H1 (cell line): ENCODE measurements around the gene LPP. TPM values are rescaled to one million over a fixed set of nuclear protein-coding genes. Genes with fewer than 3 reads are reported as not detected.

Experiments used
- CTCF ChIA-PET: fragments of 300-600 bp; sonication (Branson Sonifier 250); formaldehyde crosslinking; loops from one replicate; lab custom pipeline; 2021; ENCODE audit not compliant: partially characterized antibody; lab: Charles Lee
- POLR2A ChIA-PET: fragments of 300-600 bp; sonication (Branson Sonifier 250); formaldehyde crosslinking; loops from one replicate; lab custom pipeline; 2021; ENCODE audit warnings: inconsistent platforms; ENCODE audit not compliant: partially characterized antibody; lab: Charles Lee
- DNase-seq, 2 experiments: peaks; one replicate each; pipeline versions ENCODE4 v3.0.0 to v3.0.0-alpha.2; 2010 to 2022; ENCODE audit warnings: low spot score in 2 of 2, low read depth in 1 of 2, mixed read lengths in 1 of 2
- FAIRE-seq: peaks from 2 replicates; lab custom pipeline; 2011; peaks lifted over from hg19 to GRCh38; lab: Jason Lieb, UNC
- H2AFZ ChIP-seq: 2 replicates; pipeline ENCODE4 v1.8.1; 2012; ENCODE audit warnings: low read length, inconsistent platforms
- H2AK5ac ChIP-seq: 2 replicates; pipeline ENCODE4 v1.6.1; 2013; ENCODE audit warnings: low read depth, low read length
- H2BK120ac ChIP-seq: replicated peaks from 2 replicates; pipeline ENCODE3; 2013; ENCODE audit warnings: low read depth, low read length, inconsistent platforms
- H2BK12ac ChIP-seq: 2 replicates; pipeline ENCODE4 v1.6.1; 2013; ENCODE audit warnings: low read depth, low read length
- H2BK15ac ChIP-seq: 2 replicates; pipeline ENCODE4 v1.6.1; 2013; ENCODE audit warnings: low read length
- H2BK20ac ChIP-seq: 2 replicates; pipeline ENCODE4 v1.6.1; 2013; ENCODE audit warnings: low read length
- H2BK5ac ChIP-seq: 2 replicates; pipeline ENCODE4 v1.6.1; 2013; ENCODE audit warnings: low read depth, low read length
- H3K14ac ChIP-seq: 2 replicates; pipeline ENCODE4 v1.6.1; 2013; ENCODE audit warnings: inconsistent platforms; ENCODE audit not compliant: insufficient read length
- H3K18ac ChIP-seq: 2 replicates; pipeline ENCODE4 v1.6.1; 2013; ENCODE audit warnings: low read length; ENCODE audit errors: extremely low read depth
- H3K23ac ChIP-seq: 2 replicates; pipeline ENCODE4 v1.6.1; 2013; ENCODE audit warnings: inconsistent platforms; ENCODE audit not compliant: insufficient read length
- H3K23me2 ChIP-seq: 2 replicates; pipeline ENCODE4 v1.6.1; 2013; ENCODE audit warnings: low read depth, low read length
- H3K27ac ChIP-seq: 2 replicates; pipeline ENCODE4 v1.6.1; 2011; ENCODE audit warnings: low read depth, low read length, inconsistent platforms
- H3K27me3 ChIP-seq, 4 experiments: replicated peaks in 1 of 4; 1 replicate in 1 of 4; 2 replicates in 3 of 4; pipeline versions ENCODE4 v1.6.1 to v1.8.1; 2011 to 2013; ENCODE audit warnings: low read length in 3 of 4, mild to moderate bottlenecking in 3 of 4, inconsistent platforms in 2 of 4, mixed read lengths in 2 of 4, moderate library complexity in 1 of 4; ENCODE audit not compliant: control insufficient read depth in 3 of 4, insufficient read depth in 3 of 4; ENCODE audit errors: extremely low read depth in 1 of 4
- H3K36me3 ChIP-seq, 4 experiments: 2 replicates each; pipeline versions ENCODE4 v1.6.1 to v1.8.1; 2011 to 2013; ENCODE audit warnings: mild to moderate bottlenecking in 4 of 4, low read length in 3 of 4, moderate library complexity in 2 of 4, control low read depth in 1 of 4, inconsistent platforms in 1 of 4; ENCODE audit not compliant: insufficient read depth in 4 of 4, control insufficient read depth in 2 of 4
- H3K4ac ChIP-seq: replicated peaks from 2 replicates; pipeline ENCODE3; 2013; ENCODE audit warnings: low read length, low read depth, mixed read lengths, inconsistent platforms; ENCODE audit not compliant: insufficient read length
- H3K4me1 ChIP-seq, 4 experiments: replicated peaks in 1 of 4; 1 replicate in 1 of 4; 2 replicates in 3 of 4; pipeline versions ENCODE4 v1.6.1 to v1.8.1; 2011 to 2013; ENCODE audit warnings: low read length in 3 of 4, inconsistent platforms in 2 of 4, mixed read lengths in 1 of 4; ENCODE audit not compliant: insufficient read depth in 4 of 4, control insufficient read depth in 3 of 4
- H3K4me2 ChIP-seq, 2 experiments: 2 replicates each; pipeline versions ENCODE4 v1.6.1 to v1.8.1; 2011 to 2013; ENCODE audit warnings: low read depth in 2 of 2, low read length in 2 of 2, control low read depth in 1 of 2, inconsistent platforms in 1 of 2, mild to moderate bottlenecking in 1 of 2; ENCODE audit not compliant: insufficient read depth in 1 of 2
- H3K4me3 ChIP-seq, 4 experiments: fragments of 200-600, 300-600 bp in 1 of 4; sonication (generic), shearing (Covaris generic), sonication (Bioruptor Twin) in 1 of 4; 2 replicates each; pipeline versions ENCODE4 v1.5.1 to v1.8.1; 2011 to 2016; ENCODE audit warnings: low read length in 4 of 4, low read depth in 3 of 4, control low read depth in 2 of 4, inconsistent platforms in 2 of 4, mild to moderate bottlenecking in 2 of 4, mixed read lengths in 1 of 4, moderate library complexity in 1 of 4; ENCODE audit not compliant: insufficient read depth in 2 of 4; ENCODE audit errors: extremely low read depth in 1 of 4
- H3K56ac ChIP-seq: replicated peaks from 2 replicates; pipeline ENCODE3; 2013; ENCODE audit warnings: low read depth, mild to moderate bottlenecking, mixed read lengths, low read length, inconsistent platforms; ENCODE audit not compliant: insufficient read length
- H3K79me1 ChIP-seq: 2 replicates; pipeline ENCODE4 v1.6.1; 2013; ENCODE audit warnings: low read depth, low read length, control low read depth
- H3K79me2 ChIP-seq, 2 experiments: 2 replicates each; pipeline versions ENCODE4 v1.6.1 to v1.8.1; 2012 to 2013; ENCODE audit warnings: low read length in 2 of 2, mild to moderate bottlenecking in 2 of 2, inconsistent platforms in 1 of 2; ENCODE audit not compliant: insufficient read depth in 2 of 2, control insufficient read depth in 1 of 2
- H3K9ac ChIP-seq, 4 experiments: replicated peaks in 1 of 4; 1 replicate in 1 of 4; 2 replicates in 3 of 4; pipeline versions ENCODE4 v1.6.1 to v1.8.1; 2011 to 2013; ENCODE audit warnings: low read depth in 3 of 4, low read length in 3 of 4, control low read depth in 2 of 4, mild to moderate bottlenecking in 2 of 4, moderate library complexity in 2 of 4, inconsistent platforms in 1 of 4; ENCODE audit errors: extremely low read depth in 1 of 4
- H3K9me3 ChIP-seq, 2 experiments: 2 replicates each; pipeline versions ENCODE4 v1.6.1 to v1.8.1; 2012 to 2013; ENCODE audit warnings: mild to moderate bottlenecking in 2 of 2, moderate library complexity in 2 of 2, control low read depth in 1 of 2, inconsistent platforms in 1 of 2, low read depth in 1 of 2, low read length in 1 of 2, mixed read lengths in 1 of 2; ENCODE audit not compliant: insufficient read depth in 2 of 2
- H4K20me1 ChIP-seq, 2 experiments: replicated peaks in 1 of 2; 2 replicates each; pipeline versions ENCODE3 to v1.8.1; 2011 to 2013; ENCODE audit warnings: inconsistent platforms in 2 of 2, low read length in 2 of 2, mild to moderate bottlenecking in 1 of 2; ENCODE audit not compliant: insufficient read depth in 2 of 2, control insufficient read depth in 1 of 2
- H4K5ac ChIP-seq: 2 replicates; pipeline ENCODE4 v1.6.1; 2013; ENCODE audit warnings: low read length, low read depth, mixed read lengths, inconsistent platforms; ENCODE audit not compliant: insufficient read length
- H4K8ac ChIP-seq: 2 replicates; pipeline ENCODE4 v1.8.0; 2013; ENCODE audit warnings: mild to moderate bottlenecking, moderate library complexity, low read length, inconsistent platforms; ENCODE audit not compliant: insufficient read depth; ENCODE audit errors: extremely low read depth
- H4K91ac ChIP-seq: replicated peaks from 2 replicates; pipeline ENCODE3; 2013; ENCODE audit warnings: low read length, mixed read lengths, inconsistent platforms; ENCODE audit not compliant: insufficient read length
- POU5F1 ChIP-seq: IDR thresholded peaks from 2 replicates; pipeline ENCODE4 v1.6.1; 2011; ENCODE audit warnings: low read depth, mild to moderate bottlenecking, low read length, moderate library complexity
- RBBP5 ChIP-seq: IDR thresholded peaks from 2 replicates; pipeline ENCODE4 v1.7.1; 2012; ENCODE audit warnings: low read depth, mild to moderate bottlenecking, inconsistent platforms, low read length, moderate library complexity, borderline replicate concordance
- YY1 ChIP-seq: IDR thresholded peaks from 2 replicates; pipeline ENCODE4 v1.6.1; 2011; ENCODE audit warnings: low read depth, mild to moderate bottlenecking, low read length
- polyA plus RNA-seq, 7 experiments: library from polyadenylated mRNA; depleted of rRNA in 3 of 7; stranded (reverse) in 5 of 7; unstranded in 2 of 7; fragments of >200 nt in 5 of 7; fragments of 200-250 nt in 2 of 7; gene quantifications; 1 replicate in 5 of 7; 2 replicates in 1 of 7; 4 replicates in 1 of 7; pipeline versions ENCODE4 v1.2.1 to v1.2.3, GENCODE V29; 2011 to 2013; ENCODE audit warnings: missing spikeins in 2 of 7, mixed read lengths in 2 of 7
- total RNA-seq: library from RNA; stranded (reverse); fragmentation: NEBNext Ultra II Directional; extraction: Animal tissue kit (Norgen Biotek cat#: 25700); gene quantifications from 2 replicates; pipeline ENCODE4 v1.2.1, GENCODE V29; 2021

The LPP gene
- total and polyA plus RNA-seq, 2 of the 8 experiments (the other 6 are each of a cell fraction or from before 2014, with no cell fraction given) = 10.0 to 53.3 TPM

DNA sequence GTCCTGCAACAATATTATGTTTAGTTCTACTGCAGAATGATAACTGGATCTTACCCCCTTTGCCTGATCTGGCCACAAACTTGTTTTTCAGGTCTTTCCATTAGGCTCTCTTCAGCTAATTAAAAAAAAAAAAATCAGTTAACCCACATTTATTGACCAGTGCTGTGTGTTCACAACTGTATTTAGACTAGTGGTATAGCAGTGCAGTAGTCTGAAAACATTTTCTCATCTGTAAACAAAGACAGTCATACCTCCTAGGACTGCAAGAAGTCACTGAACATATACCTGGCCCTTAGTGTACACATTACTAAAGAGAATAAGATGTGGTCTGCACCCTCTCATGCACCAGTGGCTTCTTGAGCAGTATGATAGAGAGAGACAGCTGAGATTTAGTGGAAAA, 22.5 kb downstream of the LPP start:
- Histone ChIP-seq H3K4me3 (no peak overlapping the region), H4K91ac (no peak overlapping the region), H2BK5ac (no peak overlapping the region), H3K23ac (no peak overlapping the region), H2BK20ac (no peak overlapping the region), H4K8ac (no peak overlapping the region), H3K4me2 (no peak overlapping the region), H3K27ac (no peak overlapping the region), H2BK12ac (no peak overlapping the region), H3K4me1 (peaks cover 0 to 7% (median 2%) of the 10 kb centered on the region in 4 experiments; a peak in 3 of 7 replicates), H3K4ac (no peak overlapping the region), H3K56ac (no peak overlapping the region), H3K36me3 (no peaks in the 10 kb centered on the region), H2BK120ac (no peak overlapping the region), H3K23me2 (no peaks in the 10 kb centered on the region), H2AK5ac (no peak overlapping the region), H3K18ac (no peak overlapping the region), H4K5ac (no peak overlapping the region), H2BK15ac (no peak overlapping the region), H3K14ac (no peak overlapping the region), H3K79me1 (peaks cover 6% of the 10 kb centered on the region; the same call in 1 of the 2 replicates), H3K79me2 (peaks cover 0 to 37% of the 10 kb centered on the region in 2 experiments; a peak in 3 of 4 replicates), H4K20me1 (peaks cover 0 to 2% of the 10 kb centered on the region in 2 experiments), H3K9me3 (no peaks in the 10 kb centered on the region), H3K27me3 (no peaks in the 10 kb centered on the region), H3K9ac (no peak overlapping the region), H2AFZ (no peak overlapping the region)
- TF ChIP-seq YY1 (no peak), RBBP5 (no peak), POU5F1 (no peak)
- no peak for DNase-seq
- ChIA-PET CTCF (interaction anchor here (0.6 to 1.8 kb wide), 7 partner anchors 9 to 436 kb away, joined by 3 to 5 read pairs (median 3); no protein-coding TSS in a partner anchor), POLR2A (interaction anchor here (2.3 kb wide), 1 partner anchor 23 kb away, joined by 14 read pairs; the partner anchor contains the start of gene LPP)
- no peak for FAIRE-seq
